Trophoblast cell (in vitro differentiated cells and primary cell): ENCODE measurements around the gene FRAS1.
"Not testable (repeated sequence)": the region's sequence is repeated elsewhere in the genome, so short reads cannot be mapped to it uniquely, and the experiment has no call there.

Experiments
- DNase-seq, 2 donors: peaks; one replicate each; pipeline ENCODE4 v3.0.0-alpha.2; 2016
- H2AFZ ChIP-seq: 2 replicates; pipeline ENCODE4 v1.6.1; 2013; ENCODE audit warnings: low read length, moderate library complexity, mild to moderate bottlenecking; ENCODE audit not compliant: insufficient read depth, poor library complexity
- H2AK5ac ChIP-seq: 2 replicates; pipeline ENCODE4 v1.6.1; 2013; ENCODE audit warnings: mild to moderate bottlenecking, low read length
- H2BK120ac ChIP-seq: 2 replicates; pipeline ENCODE4 v1.6.1; 2013; ENCODE audit warnings: low read length, mild to moderate bottlenecking, moderate library complexity; ENCODE audit not compliant: insufficient read depth, poor library complexity
- H2BK12ac ChIP-seq: 2 replicates; pipeline ENCODE4 v1.6.1; 2013; ENCODE audit warnings: mild to moderate bottlenecking, low read length, moderate library complexity
- H2BK5ac ChIP-seq: 2 replicates; pipeline ENCODE4 v1.6.1; 2013; ENCODE audit warnings: low read length, low read depth, moderate library complexity, mild to moderate bottlenecking; ENCODE audit not compliant: poor library complexity
- H3K14ac ChIP-seq: 2 replicates; pipeline ENCODE4 v1.6.1; 2013; ENCODE audit warnings: mild to moderate bottlenecking, low read length
- H3K18ac ChIP-seq: 2 replicates; pipeline ENCODE4 v1.6.1; 2013; ENCODE audit warnings: mild to moderate bottlenecking, low read length
- H3K23ac ChIP-seq: 2 replicates; pipeline ENCODE4 v1.6.1; 2013; ENCODE audit warnings: low read length
- H3K27ac ChIP-seq: 2 replicates; pipeline ENCODE4 v1.5.1; 2013; ENCODE audit warnings: low read depth, mild to moderate bottlenecking, inconsistent platforms, low read length, moderate library complexity
- H3K27me3 ChIP-seq: 2 replicates; pipeline ENCODE4 v1.6.1; 2013; ENCODE audit warnings: inconsistent platforms, mild to moderate bottlenecking, low read length, moderate library complexity; ENCODE audit not compliant: insufficient read depth
- H3K36me3 ChIP-seq, 2 experiments: 1 replicate in 1 of 2; 2 replicates in 1 of 2; pipeline ENCODE4 v1.6.1; 2013; ENCODE audit warnings: low read length in 2 of 2, mild to moderate bottlenecking in 2 of 2, moderate library complexity in 1 of 2; ENCODE audit not compliant: insufficient read depth in 2 of 2, control insufficient read depth in 1 of 2
- H3K4ac ChIP-seq: 2 replicates; pipeline ENCODE4 v1.6.1; 2013; ENCODE audit warnings: low read depth, mild to moderate bottlenecking, low read length, moderate library complexity
- H3K4me1 ChIP-seq, 2 experiments: 1 replicate in 1 of 2; 2 replicates in 1 of 2; pipeline ENCODE4 v1.6.1; 2013; ENCODE audit warnings: low read length in 2 of 2, mild to moderate bottlenecking in 2 of 2, moderate library complexity in 1 of 2; ENCODE audit not compliant: insufficient read depth in 2 of 2, control insufficient read depth in 1 of 2
- H3K4me2 ChIP-seq: 2 replicates; pipeline ENCODE4 v1.6.1; 2013; ENCODE audit warnings: inconsistent platforms, mild to moderate bottlenecking, low read length, moderate library complexity
- H3K4me3 ChIP-seq: 2 replicates; pipeline ENCODE4 v1.5.1; 2013; ENCODE audit warnings: mild to moderate bottlenecking, low read depth, low read length, inconsistent platforms
- H3K79me1 ChIP-seq: one replicate; pipeline ENCODE4 v1.6.1; 2013; ENCODE audit warnings: low read length
- H3K79me2 ChIP-seq: 2 replicates; pipeline ENCODE4 v1.6.1; 2013; ENCODE audit warnings: low read length, mild to moderate bottlenecking; ENCODE audit not compliant: control insufficient read depth, insufficient read depth, poor library complexity
- H3K9ac ChIP-seq: 2 replicates; pipeline ENCODE4 v1.6.1; 2013; ENCODE audit warnings: mild to moderate bottlenecking, low read length
- H3K9me3 ChIP-seq: 2 replicates; pipeline ENCODE4 v1.6.1; 2013; ENCODE audit warnings: low read depth, mild to moderate bottlenecking, control low read depth, inconsistent platforms, low read length; ENCODE audit not compliant: insufficient read depth
- H4K12ac ChIP-seq: 2 replicates; pipeline ENCODE4 v1.6.1; 2013; ENCODE audit warnings: low read depth, mild to moderate bottlenecking, low read length, moderate library complexity
- H4K8ac ChIP-seq: 2 replicates; pipeline ENCODE4 v1.6.1; 2013; ENCODE audit warnings: low read depth, mild to moderate bottlenecking, low read length, moderate library complexity
- H4K91ac ChIP-seq: one replicate; pipeline ENCODE4 v1.6.1; 2013; ENCODE audit warnings: low read depth, mild to moderate bottlenecking, low read length, moderate library complexity
- WGBS: extraction: QIAGEN DNeasy Blood & Tissue Kit; methylation state at CpG from one replicate; pipeline ENCODE4 v1.1.7; 2013; ENCODE audit warnings: missing lambda C conversion rate; ENCODE audit not compliant: insufficient read length, insufficient coverage; ENCODE audit errors: extremely low coverage; 5-methylcytosine and 5-hydroxymethylcytosine counted together

Gene FRAS1

GRCh38 chr4:78125834-78126331 is 68.8 kb downstream of the FRAS1 start:
- not testable (repeated sequence) for H3K36me3 ChIP-seq, H3K9me3 ChIP-seq, H3K27me3 ChIP-seq, H2BK12ac ChIP-seq, H3K4me2 ChIP-seq, H2AFZ ChIP-seq, H2BK5ac ChIP-seq, DNase-seq, H4K8ac ChIP-seq, H3K79me2 ChIP-seq, H3K4me3 ChIP-seq, H3K79me1 ChIP-seq, H3K9ac ChIP-seq, H3K23ac ChIP-seq, H3K27ac ChIP-seq
- peak overlapping the region; percentile 8 for H4K91ac ChIP-seq
- H2AK5ac ChIP-seq: peak overlapping the region; percentile 5
- H4K12ac ChIP-seq: peak overlapping the region; percentile 27
- H3K18ac ChIP-seq: peak overlapping the region; percentile 17
- peak overlapping the region; percentile 15 for H2BK120ac ChIP-seq
- H3K4me1 ChIP-seq: peaks cover 0 to 11% of the 10 kb centered on the region in 2 experiments
- H3K14ac ChIP-seq: peak overlapping the region; percentile 17
- whole genome bisulfite sequencing: no CpG with 5 or more reads among the region's 6 CpGs
- H3K4ac ChIP-seq: peak overlapping the region; percentile 49

- Histone ChIP-seq H3K14ac (no peak overlapping the region), H3K4ac (no peak overlapping the region), H3K27ac (peak overlapping the region; percentile 57), H3K9me3 (peaks cover 3% of the 10 kb centered on the region), H4K8ac (no peak overlapping the region), H3K36me3 (peaks cover 3 to 4% of the 10 kb centered on the region in 2 experiments), H2BK120ac (no peak overlapping the region), H3K27me3 (no peaks in the 10 kb centered on the region), H3K79me1 (no peaks in the 10 kb centered on the region), H3K4me2 (no peak overlapping the region), H3K79me2 (peaks cover 3% of the 10 kb centered on the region), H3K23ac (no peak overlapping the region), H3K9ac (no peak overlapping the region), H4K12ac (no peak overlapping the region), H3K18ac (no peak overlapping the region), H2AK5ac (no peak overlapping the region), H2BK5ac (no peak overlapping the region), H4K91ac (no peak overlapping the region), H2BK12ac (no peak overlapping the region), H2AFZ (no peak overlapping the region), H3K4me1 (peaks cover 0 to 13% of the 10 kb centered on the region in 2 experiments), H3K4me3 (no peak overlapping the region)
- no peak for DNase-seq
- no CpG with 5 or more reads among the region's 1 CpG for WGBS
These were observed 72.4 kb downstream of the FRAS1 start for GRCh38 chr4:78129383-78130108.

GRCh38 chr4:78131403-78131802 is 74.3 kb downstream of the FRAS1 start:
- H3K79me1 ChIP-seq: no peaks in the 10 kb centered on the region
- no peak overlapping the region for H4K12ac ChIP-seq
- H3K4me2 ChIP-seq: no peak overlapping the region
- H2BK120ac ChIP-seq: no peak overlapping the region
- no peak for DNase-seq
- H2BK12ac ChIP-seq: no peak overlapping the region
- H3K27ac ChIP-seq: no peak overlapping the region
- H3K4ac ChIP-seq: no peak overlapping the region
- H3K9me3 ChIP-seq: no peaks in the 10 kb centered on the region
- no peaks in the 10 kb centered on the region for H3K36me3 ChIP-seq
- no peaks in the 10 kb centered on the region for H3K27me3 ChIP-seq
- no peak overlapping the region for H2BK5ac ChIP-seq
- no peak overlapping the region for H4K91ac ChIP-seq
- H3K4me1 ChIP-seq: peaks cover 0 to 9% of the 10 kb centered on the region in 2 experiments
- H2AK5ac ChIP-seq: no peak overlapping the region
- H3K79me2 ChIP-seq: no peaks in the 10 kb centered on the region
- H3K18ac ChIP-seq: no peak overlapping the region
- H3K9ac ChIP-seq: no peak overlapping the region
- H4K8ac ChIP-seq: no peak overlapping the region
- no peak overlapping the region for H3K4me3 ChIP-seq
- H2AFZ ChIP-seq: no peak overlapping the region
- H3K14ac ChIP-seq: no peak overlapping the region
- H3K23ac ChIP-seq: no peak overlapping the region
- no CpG with 5 or more reads among the region's 3 CpGs for WGBS

- Histone ChIP-seq H4K12ac (no peak overlapping the region), H3K4me2 (no peak overlapping the region), H3K79me2 (no peaks in the 10 kb centered on the region), H2BK120ac (no peak overlapping the region), H3K27me3 (no peaks in the 10 kb centered on the region), H2AFZ (no peak overlapping the region), H3K9ac (no peak overlapping the region), H2AK5ac (no peak overlapping the region), H3K27ac (no peak overlapping the region), H4K8ac (no peak overlapping the region), H3K4ac (peak overlapping the region; percentile 2), H3K14ac (no peak overlapping the region), H3K4me3 (no peak overlapping the region), H3K4me1 (peaks cover 0 to 5% of the 10 kb centered on the region in 2 experiments), H3K36me3 (no peaks in the 10 kb centered on the region), H3K79me1 (no peaks in the 10 kb centered on the region), H4K91ac (no peak overlapping the region), H2BK5ac (no peak overlapping the region), H2BK12ac (no peak overlapping the region), H3K23ac (no peak overlapping the region), H3K18ac (no peak overlapping the region), H3K9me3 (no peaks in the 10 kb centered on the region)
- whole genome bisulfite sequencing: no CpG with 5 or more reads among the region's 8 CpGs
- DNase-seq: no peak
These were observed 79.3 kb downstream of the FRAS1 start for GRCh38 chr4:78136109-78137081.
